ACC112 (cell line): Measurements from ENCODE around the gene MANSC4.

ENCODE experiments used
- H2AFZ ChIP-seq: fragments of 200-600 bp; sonication (generic); one replicate; pipeline ENCODE4 v1.6.0; 2017; ENCODE audit warnings: antibody characterized with exemption, low read length; ENCODE audit not compliant: unreplicated experiment
- H3K27ac ChIP-seq: fragments of 200-600 bp; sonication (generic); 2 replicates; pipeline ENCODE4 v1.5.1; 2014; ENCODE audit warnings: low read depth, mild to moderate bottlenecking, antibody characterized with exemption, low read length, moderate library complexity
- H3K27me3 ChIP-seq: fragments of 200-600 bp; sonication (generic); 2 replicates; pipeline ENCODE4 v1.6.1; 2014; ENCODE audit warnings: mild to moderate bottlenecking, antibody characterized with exemption, low read length, moderate library complexity, mixed read lengths; ENCODE audit not compliant: insufficient read depth
- H3K36me3 ChIP-seq: fragments of 200-600 bp; sonication (generic); 2 replicates; pipeline ENCODE4 v1.6.1; 2016; ENCODE audit warnings: mild to moderate bottlenecking, antibody characterized with exemption, low read length, moderate library complexity, mixed read lengths; ENCODE audit not compliant: insufficient read depth
- H3K4me1 ChIP-seq: fragments of 200-600 bp; sonication (generic); one replicate; pipeline ENCODE4 v1.6.1; 2016; ENCODE audit warnings: low read length, mixed read lengths; ENCODE audit not compliant: insufficient read depth, unreplicated experiment, control insufficient read depth
- H3K4me3 ChIP-seq: fragments of 200-600 bp; sonication (generic); 2 replicates; pipeline ENCODE4 v1.5.1; 2014; ENCODE audit warnings: mild to moderate bottlenecking, low read depth, low read length
- H3K79me2 ChIP-seq: fragments of 200-600 bp; sonication (generic); one replicate; pipeline ENCODE4 v1.6.0; 2016; ENCODE audit warnings: low read length; ENCODE audit not compliant: control insufficient read depth, unreplicated experiment, insufficient read depth

MANSC4 gene

GRCh38 chr12:27779920-27780611 lies at the start of gene MANSC4, which contains the start of gene KLHL42:
Gene MANSC4, minus strand, starts transcription at chr12:27780236. Its CDS starts 8,960 bp downstream, at chr12:27771276.
Gene KLHL42, plus strand, starts transcription at chr12:27780233. Its CDS starts 98 bp downstream, at chr12:27780331.
- Histone ChIP-seq H3K27ac (peak within 1 kb of the TSS; percentile 73), H3K4me1 (peaks cover 15% of the 10 kb centered on the region), H3K36me3 (0 out of 2 replicates have a peak, but pooled peaks cover 4% of the 10 kb centered on the region), H3K79me2 (peaks cover 38% of the 10 kb centered on the region), H3K27me3 (no peaks in the 10 kb centered on the region), H2AFZ (peak within 1 kb of the TSS; percentile 64), H3K4me3 (peak within 1 kb of the TSS; percentile 99)

DNA sequence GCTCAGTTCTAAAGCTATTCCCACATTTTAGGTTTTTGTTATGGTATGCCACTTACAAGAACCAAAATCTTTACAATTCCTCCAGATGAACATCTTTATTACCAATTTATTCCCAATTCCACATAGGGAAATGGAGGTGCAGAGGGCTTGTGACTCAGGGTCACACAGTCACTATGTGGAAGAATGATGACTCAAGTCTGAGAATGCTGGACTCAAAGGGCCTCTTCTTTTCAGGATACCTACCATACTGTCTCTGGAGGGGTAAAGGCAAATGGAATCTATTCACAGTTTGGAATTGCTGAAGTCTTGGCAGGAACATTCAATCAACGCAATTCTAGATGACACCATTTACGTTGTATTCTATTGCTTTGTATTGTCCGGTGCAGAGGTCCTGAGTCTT lies 48.2 kb upstream of the MANSC4 start:
- Histone ChIP-seq H3K36me3 (no peaks in the 10 kb centered on the region), H3K4me1 (peaks cover 8% of the 10 kb centered on the region), H2AFZ (no peak overlapping the region), H3K79me2 (no peaks in the 10 kb centered on the region), H3K27me3 (no peaks in the 10 kb centered on the region), H3K27ac (no peak overlapping the region), H3K4me3 (no peak overlapping the region)

DNA sequence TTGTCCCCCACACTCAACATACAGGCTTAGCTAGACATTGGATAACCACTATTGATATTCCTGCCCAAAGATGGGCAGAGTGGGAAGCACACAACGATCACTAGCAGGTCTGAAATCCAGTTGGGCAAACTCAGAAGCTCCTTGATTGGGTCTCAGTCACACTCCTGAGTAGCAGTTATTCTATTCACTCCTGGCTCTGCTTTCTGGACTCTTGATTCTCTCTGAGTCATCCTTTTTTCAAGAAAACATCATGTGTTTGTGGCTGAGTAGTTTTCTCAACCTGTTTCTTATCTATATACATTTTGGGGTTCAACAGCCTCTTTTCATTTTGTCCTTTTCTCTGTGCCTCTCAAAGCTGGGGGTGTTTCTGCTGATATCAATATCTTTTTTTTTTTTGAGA lies 46.0 kb upstream of the MANSC4 start:
- no peak overlapping the region for H3K4me3 ChIP-seq
- no peak overlapping the region for H2AFZ ChIP-seq
- no peak overlapping the region for H3K27ac ChIP-seq
- H3K79me2 ChIP-seq: no peaks in the 10 kb centered on the region
- peaks cover 24% of the 10 kb centered on the region for H3K4me1 ChIP-seq
- H3K27me3 ChIP-seq: no peaks in the 10 kb centered on the region
- H3K36me3 ChIP-seq: no peaks in the 10 kb centered on the region

- H3K79me2 ChIP-seq: no peaks in the 10 kb centered on the region
- H3K27me3 ChIP-seq: no peaks in the 10 kb centered on the region
- H2AFZ ChIP-seq: no peak overlapping the region
- no peak overlapping the region for H3K4me3 ChIP-seq
- H3K27ac ChIP-seq: no peak overlapping the region
- no peaks in the 10 kb centered on the region for H3K36me3 ChIP-seq
- H3K4me1 ChIP-seq: peaks cover 30% of the 10 kb centered on the region
These were observed 44.2 kb upstream of the MANSC4 start for GRCh38 chr12:27824126-27824842.

DNA sequence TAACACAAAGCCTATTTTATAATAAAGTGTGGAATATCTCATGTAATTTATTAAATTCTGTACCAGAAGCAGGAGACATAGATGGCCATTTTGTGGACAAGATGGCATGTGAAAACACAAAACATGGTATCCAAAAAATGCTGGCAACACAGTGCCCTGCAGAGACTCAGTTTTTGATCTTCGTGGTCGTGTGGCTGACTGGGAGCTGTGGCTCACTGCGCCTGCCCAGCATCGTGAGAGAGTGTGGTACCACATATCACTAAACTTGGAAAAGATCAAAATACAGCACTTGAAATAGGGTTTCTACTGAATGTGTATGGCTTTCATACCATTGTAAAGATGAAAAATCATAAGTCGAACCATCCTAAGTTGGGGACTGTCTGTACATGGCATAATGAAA lies 43.0 kb upstream of the MANSC4 start:
- H3K36me3 ChIP-seq: no peaks in the 10 kb centered on the region
- H3K79me2 ChIP-seq: no peaks in the 10 kb centered on the region
- peaks cover 24% of the 10 kb centered on the region for H3K4me1 ChIP-seq
- H3K27ac ChIP-seq: no peak overlapping the region
- H3K27me3 ChIP-seq: no peaks in the 10 kb centered on the region
- no peak overlapping the region for H3K4me3 ChIP-seq
- H2AFZ ChIP-seq: no peak overlapping the region

GRCh38 chr12:27822076-27822712 lies 42.2 kb upstream of the MANSC4 start:
- Histone ChIP-seq H3K27ac (peak overlapping the region; percentile 67), H3K4me1 (peaks cover 21% of the 10 kb centered on the region), H3K79me2 (no peaks in the 10 kb centered on the region), H2AFZ (no peak overlapping the region), H3K4me3 (no peak overlapping the region), H3K36me3 (no peaks in the 10 kb centered on the region), H3K27me3 (no peaks in the 10 kb centered on the region)

DNA sequence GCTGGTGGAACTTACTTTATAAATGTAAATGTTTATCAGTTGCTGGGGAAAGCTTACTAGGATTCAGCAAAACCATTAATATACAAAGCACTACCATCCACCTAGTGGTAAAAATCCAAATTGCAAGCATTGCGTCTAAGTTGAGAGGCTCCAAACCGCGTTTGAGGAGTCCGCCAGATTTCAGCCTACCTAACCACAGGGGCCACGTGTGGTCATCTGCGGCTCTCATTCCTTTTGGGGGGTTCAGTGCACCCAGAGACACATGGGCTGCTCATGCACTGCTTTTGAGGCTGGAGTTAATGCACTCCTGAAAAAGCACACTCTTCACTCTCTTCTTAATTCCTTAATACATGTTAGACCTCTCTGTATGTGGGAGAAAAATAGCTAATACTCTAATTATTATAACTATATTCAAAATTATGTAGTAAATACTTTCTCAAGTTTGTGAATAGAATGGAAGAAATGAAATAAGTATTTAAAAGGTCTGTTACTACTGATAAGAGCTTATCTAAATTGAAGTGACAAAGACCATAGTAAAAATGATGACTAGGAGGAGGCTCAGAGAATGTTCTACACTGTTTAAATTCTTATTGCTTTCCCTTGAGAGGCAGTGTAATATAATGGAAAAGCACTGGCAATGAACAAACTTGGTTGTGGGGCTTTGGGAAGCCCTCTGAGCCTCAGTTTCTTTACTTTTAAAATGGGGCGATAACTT lies 41.4 kb upstream of the MANSC4 start:
- no peaks in the 10 kb centered on the region for H3K27me3 ChIP-seq
- H3K4me3 ChIP-seq: peak overlapping the region; percentile 31; the same call in 1 of the 2 replicates
- peak overlapping the region; percentile 67 for H3K27ac ChIP-seq
- H3K36me3 ChIP-seq: no peaks in the 10 kb centered on the region
- peaks cover 21% of the 10 kb centered on the region for H3K4me1 ChIP-seq
- H3K79me2 ChIP-seq: no peaks in the 10 kb centered on the region
- H2AFZ ChIP-seq: peak overlapping the region; percentile 59

DNA sequence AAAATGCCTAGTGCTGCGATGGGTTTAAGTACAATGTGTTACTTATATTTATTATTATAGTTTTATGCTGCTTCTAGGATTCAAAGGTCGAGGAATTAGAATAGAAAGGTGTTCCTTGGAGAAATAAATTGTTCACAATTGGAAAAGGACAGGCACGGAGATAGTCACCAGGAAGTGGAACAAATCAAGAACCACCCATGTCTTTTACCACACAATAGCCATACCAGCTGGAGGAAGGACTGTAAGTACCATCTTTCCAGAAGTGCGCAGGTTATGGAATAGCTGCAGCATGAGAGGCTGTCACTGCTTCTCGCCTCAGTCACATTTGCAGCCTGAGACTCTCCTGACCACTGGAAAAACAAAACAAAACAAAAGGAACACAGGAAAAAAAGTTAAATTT lies 40.5 kb upstream of the MANSC4 start:
- Histone ChIP-seq H3K79me2 (no peaks in the 10 kb centered on the region), H3K4me1 (peaks cover 21% of the 10 kb centered on the region), H3K4me3 (no peak overlapping the region), H3K27me3 (no peaks in the 10 kb centered on the region), H3K27ac (no peak overlapping the region), H2AFZ (peak overlapping the region; percentile 59), H3K36me3 (no peaks in the 10 kb centered on the region)

- no peaks in the 10 kb centered on the region for H3K36me3 ChIP-seq
- no peak overlapping the region for H2AFZ ChIP-seq
- no peak overlapping the region for H3K27ac ChIP-seq
- H3K4me3 ChIP-seq: no peak overlapping the region
- no peaks in the 10 kb centered on the region for H3K27me3 ChIP-seq
- H3K79me2 ChIP-seq: no peaks in the 10 kb centered on the region
- H3K4me1 ChIP-seq: peaks cover 21% of the 10 kb centered on the region
These were observed 38.4 kb upstream of the MANSC4 start for GRCh38 chr12:27818401-27818918.

- H3K79me2 ChIP-seq: no peaks in the 10 kb centered on the region
- no peak overlapping the region for H2AFZ ChIP-seq
- no peak overlapping the region for H3K4me3 ChIP-seq
- H3K36me3 ChIP-seq: no peaks in the 10 kb centered on the region
- H3K4me1 ChIP-seq: peaks cover 21% of the 10 kb centered on the region
- no peaks in the 10 kb centered on the region for H3K27me3 ChIP-seq
- no peak overlapping the region for H3K27ac ChIP-seq
These were observed 37.7 kb upstream of the MANSC4 start for GRCh38 chr12:27817766-27818165.
